Measurements from ENCODE around the gene PNMA8A. TPM values are rescaled to one million over a fixed set of nuclear protein-coding genes. Genes with fewer than 3 reads are reported as not detected.

PNMA8A gene
- total RNA-seq, 1 donor from 2014 or later, result not detected

- no peak overlapping the region for H3K27ac Mint-ChIP-seq
- no peaks in the 10 kb centered on the region for H3K36me3 Mint-ChIP-seq (ENCODE audit: low read depth)
- H3K9me3 Mint-ChIP-seq, result no peaks in the 10 kb centered on the region
- H3K4me3 Mint-ChIP-seq, result no peak overlapping the region
- H3K27me3 Mint-ChIP-seq, result peaks cover 42% of the 10 kb centered on the region
- no peak for DNase-seq
- intact Hi-C loops (cut with micrococcal nuclease), result no loop called here
- H3K4me1 Mint-ChIP-seq, result peaks cover 11% of the 10 kb centered on the region
Measured at GRCh38 chr19:46422344-46422743, 49.0 kb downstream of the PNMA8A start.

DNA sequence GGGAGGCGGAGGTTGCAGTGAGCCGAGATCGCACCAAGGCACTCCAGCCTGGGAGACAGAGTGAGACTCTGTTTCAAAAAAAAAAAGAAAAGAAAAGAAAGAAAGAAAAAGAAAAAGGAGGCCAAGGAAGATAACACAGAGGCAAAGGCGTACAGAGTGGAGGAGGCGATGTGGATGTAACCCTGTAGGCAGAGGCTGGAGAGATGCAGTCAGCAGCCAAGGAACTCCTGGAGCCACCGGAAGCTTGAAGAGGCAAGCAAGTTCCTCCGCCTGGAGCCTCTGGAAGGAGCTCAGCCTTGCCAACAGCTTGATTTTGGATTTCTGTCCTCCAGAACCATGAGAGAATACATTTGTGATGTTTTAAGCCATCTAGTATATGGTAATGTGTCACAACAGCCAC is 51.3 kb downstream of the PNMA8A start:
- H3K36me3 Mint-ChIP-seq (ENCODE audit: low read depth), result no peaks in the 10 kb centered on the region
- no peak overlapping the region for H3K4me3 Mint-ChIP-seq
- DNase-seq, result no peak
- no peaks in the 10 kb centered on the region for H3K9me3 Mint-ChIP-seq
- peaks cover 2% of the 10 kb centered on the region for H3K4me1 Mint-ChIP-seq
- H3K27me3 Mint-ChIP-seq, result peaks cover 42% of the 10 kb centered on the region
- no peak overlapping the region for H3K27ac Mint-ChIP-seq
- intact Hi-C loops (cut with micrococcal nuclease), result no loop called here

Other genes starting within 250 kb of the PNMA8A start
- not detected in 2 replicates for gene IGFL1, start 241.8 kb downstream of the PNMA8A start, total RNA-seq
- gene HIF3A, start 174.5 kb downstream of the PNMA8A start, total RNA-seq, result not detected in 2 replicates
- 160 and 169 TPM in 2 replicates for gene PPP5C, start 124.5 kb downstream of the PNMA8A start, total RNA-seq
- not detected in 2 replicates for gene CCDC8, start 58.0 kb downstream of the PNMA8A start, total RNA-seq
- gene PNMA8C, start 42.6 kb downstream of the PNMA8A start, total RNA-seq, result not detected in 2 replicates
- gene PNMA8B, start 24.3 kb upstream of the PNMA8A start, total RNA-seq, result not detected in 2 replicates
- gene CALM3, start 129.8 kb upstream of the PNMA8A start, total RNA-seq, result 477 and 479 TPM in 2 replicates
- 194 TPM in 2 replicates for gene PTGIR, start 153.5 kb upstream of the PNMA8A start, total RNA-seq
- 13.3 and 14.1 TPM in 2 replicates for gene GNG8, start 164.6 kb upstream of the PNMA8A start, total RNA-seq
- 3.2 and 3.7 TPM in 2 replicates for gene DACT3, start 189.6 kb upstream of the PNMA8A start, total RNA-seq
- gene PRKD2, start 245.6 kb upstream of the PNMA8A start, total RNA-seq, result 89.1 and 90.5 TPM in 2 replicates